ENCODE results near the gene SPAST.

DNA sequence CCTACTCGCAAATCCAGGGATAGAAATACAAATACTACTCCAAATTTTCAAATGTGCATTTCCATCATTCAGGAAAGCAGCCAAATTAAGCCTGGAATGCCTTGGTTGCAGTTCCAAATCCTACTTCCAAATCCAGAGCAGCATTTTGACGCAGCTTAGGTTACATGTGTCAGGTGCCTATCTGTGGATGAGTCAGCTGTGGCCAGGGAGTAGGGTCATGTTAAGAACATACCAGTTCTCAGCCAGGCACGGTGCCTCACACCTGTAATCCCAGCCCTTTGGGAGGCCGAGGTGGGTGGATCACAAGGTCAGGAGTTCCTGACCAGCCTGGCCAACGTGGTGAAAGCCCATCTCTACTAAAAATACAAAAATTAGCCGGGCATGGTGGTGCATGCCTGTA, 119.3 kb downstream of the SPAST start:
- no peak for TF ChIP-seq POLR2AphosphoS5 (IDR thresholded peaks at IDR 0.05; ENCODE audit: low read depth, low read length)
- TF ChIP-seq POLR2A (IDR thresholded peaks at IDR 0.05; ENCODE audit: low read depth, low read length) = no peak
- no peak for TF ChIP-seq TAF1 (IDR thresholded peaks at IDR 0.05; ENCODE audit: borderline replicate concordance, low read depth, low read length)
